ENCODE data around the gene RABGAP1L. TPM values are rescaled to one million over a fixed set of nuclear protein-coding genes. Genes with fewer than 3 reads are reported as not detected.

RABGAP1L gene
- total RNA-seq, 4 donors from 2014 or later: 39.3 to 101 (median 63.7) TPM

GRCh38 chr1:174696026-174696821, 536.9 kb downstream of the RABGAP1L start:
- intact Hi-C loops (cut with DNase I): no loop called here
- Histone ChIP-seq H3K27me3 (no peaks in the 10 kb centered on the region), H3K27ac (replicated peaks in 1 of 4) (no peak overlapping the region), H3K9me3 (no peaks in the 10 kb centered on the region), H3K4me1 (no peaks in the 10 kb centered on the region), H3K4me3 (no peak overlapping the region), H3K36me3 (no peaks in the 10 kb centered on the region)
- no peak for DNase-seq (ENCODE audit: extremely low spot score)
- WGBS: 97% methylated on average over 5 of the region's 5 CpGs
- no peak for TF ChIP-seq POLR2AphosphoS5 (IDR thresholded peaks at IDR 0.05)
- TF ChIP-seq POLR2A (IDR thresholded peaks at IDR 0.05; ENCODE audit: low read depth): no peak
- no peak for TF ChIP-seq EP300 (IDR thresholded peaks at IDR 0.05)
- no peak for TF ChIP-seq CTCF (IDR thresholded peaks at IDR 0.05)

- 90% methylated on average over 3 of the region's 3 CpGs for WGBS
- TF ChIP-seq CTCF (IDR thresholded peaks at IDR 0.05): no peak
- no peak for TF ChIP-seq POLR2A (IDR thresholded peaks at IDR 0.05; ENCODE audit: low read depth)
- TF ChIP-seq POLR2AphosphoS5 (IDR thresholded peaks at IDR 0.05): no peak
- TF ChIP-seq EP300 (IDR thresholded peaks at IDR 0.05): no peak
- no peaks in the 10 kb centered on the region for H3K36me3 ChIP-seq
- no peak overlapping the region for H3K27ac ChIP-seq (replicated peaks in 1 of 4)
- intact Hi-C loops (cut with DNase I): no loop called here
- no peaks in the 10 kb centered on the region for H3K9me3 ChIP-seq
- H3K4me3 ChIP-seq: no peak overlapping the region
- no peaks in the 10 kb centered on the region for H3K4me1 ChIP-seq
- DNase-seq (ENCODE audit: extremely low spot score): no peak
- no peaks in the 10 kb centered on the region for H3K27me3 ChIP-seq
Observed at GRCh38 chr1:174700314-174700713, 541.0 kb downstream of the RABGAP1L start.

DNA sequence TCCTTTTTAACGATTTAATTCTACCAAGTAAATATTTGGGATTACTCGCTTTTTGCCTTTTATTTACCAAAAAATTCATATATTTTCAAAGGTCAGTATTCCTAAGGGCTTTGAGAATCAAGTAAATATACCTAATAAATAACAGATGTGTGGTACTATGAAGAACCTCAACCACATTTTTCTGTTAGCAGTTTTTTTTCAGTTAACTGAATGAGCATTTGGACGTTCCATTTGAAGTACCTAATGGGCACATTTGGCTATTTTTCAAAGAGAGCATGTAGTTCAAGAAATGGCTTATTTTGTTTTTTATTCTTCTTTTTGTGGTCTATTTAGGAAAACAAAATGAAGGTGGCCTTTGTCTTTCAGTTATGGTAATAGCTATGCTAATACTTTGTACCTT, 541.5 kb downstream of the RABGAP1L start:
- intact Hi-C loops (cut with DNase I): no loop called here
- Histone ChIP-seq H3K27me3 (no peaks in the 10 kb centered on the region), H3K4me3 (no peak overlapping the region), H3K9me3 (no peaks in the 10 kb centered on the region), H3K27ac (replicated peaks in 1 of 4) (no peak overlapping the region), H3K4me1 (no peaks in the 10 kb centered on the region), H3K36me3 (no peaks in the 10 kb centered on the region)
- no peak for DNase-seq (ENCODE audit: extremely low spot score)
- TF ChIP-seq POLR2A (IDR thresholded peaks at IDR 0.05; ENCODE audit: low read depth) (no peak), CTCF (IDR thresholded peaks at IDR 0.05) (no peak), EP300 (IDR thresholded peaks at IDR 0.05) (no peak), POLR2AphosphoS5 (IDR thresholded peaks at IDR 0.05) (no peak)
- 90% methylated on average over 3 of the region's 3 CpGs for WGBS

DNA sequence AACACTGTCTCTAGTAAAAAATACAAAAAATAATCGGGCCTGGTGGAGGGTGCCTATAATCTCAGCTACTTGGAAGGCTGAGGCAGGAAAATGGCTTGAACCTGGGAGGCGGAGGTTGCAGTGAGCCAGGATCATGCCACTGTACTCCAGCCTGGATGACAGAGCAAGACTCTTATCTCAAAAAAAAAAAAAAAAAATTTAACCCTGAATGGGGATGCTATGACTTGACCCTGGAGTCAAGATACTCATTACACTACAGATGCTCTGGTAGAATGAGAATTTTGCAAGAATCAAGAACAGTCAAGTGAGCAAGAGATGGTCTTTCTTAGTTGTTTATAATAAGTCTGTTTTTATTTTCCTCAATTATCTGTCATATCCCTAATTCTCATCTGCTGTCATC, 542.2 kb downstream of the RABGAP1L start:
- no peaks in the 10 kb centered on the region for H3K4me1 ChIP-seq
- no peaks in the 10 kb centered on the region for H3K36me3 ChIP-seq
- no peak overlapping the region for H3K4me3 ChIP-seq
- no peaks in the 10 kb centered on the region for H3K9me3 ChIP-seq
- no peak for DNase-seq (ENCODE audit: extremely low spot score)
- intact Hi-C loops (cut with DNase I): no loop called here
- 100% methylated on average over 2 of the region's 2 CpGs for WGBS
- H3K27me3 ChIP-seq: no peaks in the 10 kb centered on the region
- H3K27ac ChIP-seq (replicated peaks in 1 of 4): no peak overlapping the region
- TF ChIP-seq POLR2AphosphoS5 (IDR thresholded peaks at IDR 0.05) (no peak), EP300 (IDR thresholded peaks at IDR 0.05) (no peak), CTCF (IDR thresholded peaks at IDR 0.05) (no peak), POLR2A (IDR thresholded peaks at IDR 0.05; ENCODE audit: low read depth) (no peak)

GRCh38 chr1:174702011-174702410, 542.7 kb downstream of the RABGAP1L start:
- H3K4me3 ChIP-seq: no peak overlapping the region
- 89% methylated on average over 2 of the region's 2 CpGs for WGBS
- DNase-seq (ENCODE audit: extremely low spot score): no peak
- intact Hi-C loops (cut with DNase I): no loop called here
- TF ChIP-seq POLR2A (IDR thresholded peaks at IDR 0.05; ENCODE audit: low read depth) (no peak), POLR2AphosphoS5 (IDR thresholded peaks at IDR 0.05) (no peak), EP300 (IDR thresholded peaks at IDR 0.05) (no peak), CTCF (IDR thresholded peaks at IDR 0.05) (no peak)
- no peak overlapping the region for H3K27ac ChIP-seq (replicated peaks in 1 of 4)
- H3K4me1 ChIP-seq: no peaks in the 10 kb centered on the region
- no peaks in the 10 kb centered on the region for H3K36me3 ChIP-seq
- no peaks in the 10 kb centered on the region for H3K27me3 ChIP-seq
- H3K9me3 ChIP-seq: no peaks in the 10 kb centered on the region
